GM23338 (cell line): ENCODE results near the gene PARP8. TPM values are rescaled to one million over a fixed set of nuclear protein-coding genes. Genes with fewer than 3 reads are reported as not detected.

Experiments used
- ATAC-seq: fragments of 200-7000 bp; cut with Tn5 transposase; 3 replicates; pipeline ENCODE4 v1.9.1; 2020
- DNase-seq: peaks from one replicate; pipeline ENCODE4 v3.0.0-alpha.2; 2015; ENCODE audit warnings: low spot score
- H2AFZ ChIP-seq: fragments of 200-600 bp; sonication (generic); 2 replicates; pipeline ENCODE4 v1.8.0; 2016; ENCODE audit warnings: antibody characterized with exemption, mild to moderate bottlenecking, moderate library complexity
- H3F3A ChIP-seq: fragments of 200-600 bp; sonication (generic); replicated peaks from 2 replicates; pipeline ENCODE4 v1.8.0; 2017; ENCODE audit warnings: antibody characterized with exemption, mixed run types, low read depth
- H3K27ac ChIP-seq: fragments of 200-600 bp; sonication (generic); 2 replicates; pipeline ENCODE4 v1.6.1; 2016; ENCODE audit warnings: low read depth
- H3K27me3 ChIP-seq: fragments of 200-600 bp; sonication (generic); 2 replicates; pipeline ENCODE4 v1.8.0; 2016; ENCODE audit warnings: mild to moderate bottlenecking, mixed run types, moderate library complexity; ENCODE audit not compliant: insufficient read depth
- H3K36me3 ChIP-seq: fragments of 200-600 bp; sonication (generic); 2 replicates; pipeline ENCODE4 v1.8.0; 2016; ENCODE audit warnings: mild to moderate bottlenecking; ENCODE audit not compliant: insufficient read depth
- H3K4me1 ChIP-seq: fragments of 200-600 bp; sonication (generic); 2 replicates; pipeline ENCODE4 v1.8.0; 2016; ENCODE audit warnings: mild to moderate bottlenecking, moderate library complexity; ENCODE audit not compliant: insufficient read depth
- H3K4me2 ChIP-seq: fragments of 200-600 bp; sonication (generic); 2 replicates; pipeline ENCODE4 v1.7.1; 2017; ENCODE audit warnings: mixed run types
- H3K4me3 ChIP-seq: fragments of 200-600 bp; sonication (generic); 2 replicates; pipeline ENCODE4 v1.6.1; 2016; ENCODE audit warnings: mixed run types
- H3K79me2 ChIP-seq: fragments of 200-600 bp; sonication (generic); replicated peaks from 2 replicates; pipeline ENCODE4 v1.8.0; 2017; ENCODE audit warnings: mild to moderate bottlenecking; ENCODE audit not compliant: insufficient read depth
- H3K9me2 ChIP-seq: fragments of 200-600 bp; sonication (generic); 2 replicates; pipeline ENCODE4 v1.8.0; 2017; ENCODE audit not compliant: insufficient read depth
- H4K20me1 ChIP-seq: fragments of 200-600 bp; sonication (generic); replicated peaks from 2 replicates; pipeline ENCODE4 v1.8.0; 2017; ENCODE audit warnings: mild to moderate bottlenecking; ENCODE audit not compliant: insufficient read depth
- H3K27ac Mint-ChIP-seq: 2 replicates; pipeline ENCODE4 v1.8.0; 2020; ENCODE audit warnings: inconsistent platforms, mild to moderate bottlenecking, moderate library complexity, mixed read lengths
- H3K27me3 Mint-ChIP-seq: 3 replicates; pipeline ENCODE4 v1.8.0; 2022; ENCODE audit warnings: low read depth, mild to moderate bottlenecking, moderate library complexity, mixed read lengths, inconsistent platforms; ENCODE audit not compliant: insufficient read depth, poor library complexity
- H3K36me3 Mint-ChIP-seq: 3 replicates; pipeline ENCODE4 v1.8.0; 2021; ENCODE audit warnings: low read depth, mild to moderate bottlenecking, inconsistent platforms, moderate library complexity, mixed read lengths
- H3K4me1 Mint-ChIP-seq: 3 replicates; pipeline ENCODE4 v1.8.0; 2020; ENCODE audit warnings: mild to moderate bottlenecking, inconsistent platforms, mixed read lengths
- H3K4me3 Mint-ChIP-seq: 3 replicates; pipeline ENCODE4 v1.8.0; 2021; ENCODE audit warnings: moderate library complexity, mild to moderate bottlenecking, inconsistent platforms, mixed read lengths
- H3K9me3 Mint-ChIP-seq: 3 replicates; pipeline ENCODE4 v1.8.0; 2020; ENCODE audit warnings: moderate library complexity, mild to moderate bottlenecking, inconsistent platforms, mixed read lengths
- CTCF ChIP-seq, 2 experiments: fragments of 200-600 bp in 1 of 2; sonication (generic) in 1 of 2; conservative IDR thresholded peaks; 2 replicates each; pipeline versions ENCODE4 v1.5.1 to v1.6.1; 2016 to 2017; ENCODE audit warnings: antibody characterized with exemption in 2 of 2, low read depth in 2 of 2, mild to moderate bottlenecking in 2 of 2, moderate library complexity in 1 of 2
- ETS1 ChIP-seq: IDR thresholded peaks from 2 replicates; pipeline ENCODE4 v1.6.1; 2016; ENCODE audit warnings: antibody characterized with exemption
- EZH2 ChIP-seq: fragments of 200-600 bp; sonication (generic); IDR thresholded peaks from one replicate; pipeline ENCODE4 v1.8.0; 2017; ENCODE audit warnings: antibody characterized with exemption, mild to moderate bottlenecking, low read depth; ENCODE audit not compliant: unreplicated experiment
- EZH2phosphoT487 ChIP-seq: fragments of 200-600 bp; sonication (generic); IDR thresholded peaks from one replicate; pipeline ENCODE4 v1.8.1; 2018; ENCODE audit warnings: antibody characterized with exemption; ENCODE audit not compliant: unreplicated experiment
- JUNB ChIP-seq: IDR thresholded peaks from one replicate; pipeline ENCODE4 v1.6.1; 2016; ENCODE audit warnings: antibody characterized with exemption; ENCODE audit not compliant: unreplicated experiment
- NANOG ChIP-seq: IDR thresholded peaks from 2 replicates; pipeline ENCODE4 v1.6.1; 2016; ENCODE audit warnings: antibody characterized with exemption, borderline replicate concordance
- POLR2AphosphoS5 ChIP-seq: IDR thresholded peaks from 2 replicates; pipeline ENCODE4 v1.6.1; 2016; ENCODE audit warnings: antibody characterized with exemption, low read depth
- REST ChIP-seq: IDR thresholded peaks from one replicate; pipeline ENCODE4 v1.6.1; 2018; ENCODE audit warnings: antibody characterized with exemption; ENCODE audit not compliant: unreplicated experiment
- ZNF114 ChIP-seq: fragments of 250-450 bp; sonication (Bioruptor Pico); IDR thresholded peaks from 2 replicates; pipeline ENCODE4 v1.5.0; 2020; ENCODE audit warnings: mild to moderate bottlenecking, moderate library complexity
- ZNF331 ChIP-seq: fragments of 250-450 bp; sonication (Bioruptor Pico); IDR thresholded peaks from 2 replicates; pipeline ENCODE4 v1.5.0; 2020; ENCODE audit warnings: low read depth, mild to moderate bottlenecking, moderate library complexity
- polyA plus RNA-seq: library from polyadenylated mRNA; unstranded; fragments of >200 nt; fragmentation: Nextera tagmentation; extraction: Ambion mirVana; gene quantifications from 2 replicates; pipeline ENCODE4 v1.2.1, GENCODE V29; 2016
- total RNA-seq: library from RNA; depleted of rRNA; stranded (reverse); fragments of >200 nt; shearing (Covaris generic); gene quantifications from 2 replicates; pipeline ENCODE4 v1.2.3, GENCODE V29; 2014

The PARP8 gene
- total and polyA plus RNA-seq, 2 experiments from 2014 or later: 13.0 to 25.0 TPM

DNA sequence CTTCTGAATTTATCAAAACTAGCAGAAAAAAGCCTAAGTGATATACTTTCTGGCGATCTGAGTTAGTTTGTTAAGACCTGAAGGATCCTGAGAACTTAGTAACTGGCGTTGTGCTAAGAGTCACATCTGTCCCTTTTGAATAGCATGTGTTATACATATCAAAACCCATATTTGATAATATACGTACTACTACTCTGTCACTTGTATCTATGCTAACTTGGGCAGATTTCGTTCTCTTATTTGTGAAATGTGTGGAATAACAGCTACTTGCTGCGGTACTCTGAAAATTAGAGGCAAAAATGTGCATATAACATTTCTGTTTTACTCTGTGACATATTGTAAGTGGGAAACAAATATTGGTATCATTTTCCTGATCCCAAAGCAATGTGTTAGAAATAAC, 126.4 kb downstream of the PARP8 start (continued):
- TF ChIP-seq REST: no peak

DNA sequence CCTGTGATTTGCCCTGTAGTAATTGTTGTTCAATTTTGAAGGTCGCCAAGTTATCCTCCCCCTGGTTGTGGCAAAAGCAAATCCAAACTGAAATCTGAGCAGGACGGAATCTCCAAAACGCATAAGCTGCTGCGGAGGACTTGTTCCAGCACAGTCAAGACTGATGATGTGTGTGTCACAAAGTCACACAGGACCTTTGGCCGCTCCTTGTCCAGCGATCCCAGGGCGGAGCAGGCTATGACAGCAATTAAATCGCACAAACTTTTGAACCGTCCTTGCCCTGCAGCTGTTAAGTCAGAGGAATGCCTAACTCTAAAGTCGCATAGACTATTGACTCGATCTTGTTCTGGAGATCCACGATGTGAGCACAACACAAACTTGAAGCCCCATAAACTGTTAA, 128.4 kb downstream of the PARP8 start:
- Histone ChIP-seq H2AFZ (no peak overlapping the region), H3K4me2 (no peak overlapping the region), H3F3A (no peaks in the 10 kb centered on the region), H3K4me1 (no peaks in the 10 kb centered on the region), H3K9me2 (no peaks in the 10 kb centered on the region), H3K4me3 (no peak overlapping the region), H3K27ac (no peak overlapping the region), H4K20me1 (no peaks in the 10 kb centered on the region), H3K36me3 (no peaks in the 10 kb centered on the region), H3K27me3 (no peaks in the 10 kb centered on the region), H3K79me2 (no peaks in the 10 kb centered on the region)
- peaks cover 29% of the 10 kb centered on the region; the same call in 2 of the 3 replicates for H3K36me3 Mint-ChIP-seq
- no peak overlapping the region for H3K4me3 Mint-ChIP-seq
- no peaks in the 10 kb centered on the region for H3K27me3 Mint-ChIP-seq
- no peaks in the 10 kb centered on the region for H3K4me1 Mint-ChIP-seq
- DNase-seq (no peak), ATAC-seq (no peak)
- H3K27ac Mint-ChIP-seq: no peak overlapping the region
- no peak for TF ChIP-seq REST
- no peaks in the 10 kb centered on the region; the same call in 2 of the 3 replicates for H3K9me3 Mint-ChIP-seq

GRCh38 chr5:50798002-50798401, 131.6 kb downstream of the PARP8 start:
- Histone ChIP-seq H3F3A (no peaks in the 10 kb centered on the region), H3K4me3 (no peak overlapping the region), H4K20me1 (no peaks in the 10 kb centered on the region), H3K79me2 (peaks cover 3% of the 10 kb centered on the region; the same call in 1 of the 2 replicates), H3K4me2 (no peak overlapping the region), H3K27ac (no peak overlapping the region), H2AFZ (no peak overlapping the region), H3K27me3 (no peaks in the 10 kb centered on the region), H3K9me2 (no peaks in the 10 kb centered on the region), H3K36me3 (no peaks in the 10 kb centered on the region), H3K4me1 (no peaks in the 10 kb centered on the region)
- H3K4me3 Mint-ChIP-seq: no peak overlapping the region
- H3K27ac Mint-ChIP-seq: no peak overlapping the region
- DNase-seq: no peak
- H3K36me3 Mint-ChIP-seq: peaks cover 34% of the 10 kb centered on the region; the same call in 2 of the 3 replicates
- no peak for ATAC-seq
- H3K27me3 Mint-ChIP-seq: no peaks in the 10 kb centered on the region
- no peaks in the 10 kb centered on the region for H3K4me1 Mint-ChIP-seq
- no peaks in the 10 kb centered on the region; the same call in 2 of the 3 replicates for H3K9me3 Mint-ChIP-seq
- TF ChIP-seq POLR2AphosphoS5 (no peak), CTCF (conservative IDR thresholded peaks at IDR 0.05; ENCODE audit: low read depth in 2 of 2) (no peak), ETS1 (no peak), EZH2 (no peak), ZNF331 (CRISPR knock-in tag) (no peak), NANOG (no peak), ZNF114 (CRISPR knock-in tag) (no peak), JUNB (no peak), EZH2phosphoT487 (no peak)
